NCI-H82 treated with DMSO at 0.1 percent for 48 hours (cell line): ENCODE measurements around the gene UBE2D2.
"Not testable (repeated sequence)": the region's sequence is repeated elsewhere in the genome, so short reads cannot be mapped to it uniquely, and the experiment has no call there.

Experiments
- DNase-seq: peaks from one replicate; lab custom pipeline; 2025; ENCODE audit not compliant: unreplicated experiment; lab: John Stamatoyannopoulos, UW

Gene UBE2D2

GRCh38 chr5:139578325-139578724 is 17.2 kb downstream of the UBE2D2 start:
- DNase-seq = no peak

- not testable (repeated sequence) for DNase-seq
Measured at GRCh38 chr5:139582181-139582580, 21.0 kb downstream of the UBE2D2 start.

GRCh38 chr5:139584137-139584536 is 23.0 kb downstream of the UBE2D2 start:
- DNase-seq = no peak

- DNase-seq = not testable (repeated sequence)
Measured at GRCh38 chr5:139588116-139588515, 27.0 kb downstream of the UBE2D2 start.

GRCh38 chr5:139588962-139589361 is 27.8 kb downstream of the UBE2D2 start:
- no peak for DNase-seq

- no peak for DNase-seq
Measured at GRCh38 chr5:139592289-139592688, 31.1 kb downstream of the UBE2D2 start.

- DNase-seq = not testable (repeated sequence)
Measured at GRCh38 chr5:139593076-139593475, 31.9 kb downstream of the UBE2D2 start.

GRCh38 chr5:139593716-139594319 is 32.7 kb downstream of the UBE2D2 start:
- DNase-seq = no peak

- no peak for DNase-seq
Measured at GRCh38 chr5:139597134-139597533, 36.0 kb downstream of the UBE2D2 start.

GRCh38 chr5:139598601-139598965 is 37.4 kb downstream of the UBE2D2 start:
- not testable (repeated sequence) for DNase-seq

- no peak for DNase-seq
Measured at GRCh38 chr5:139600336-139600949, 39.3 kb downstream of the UBE2D2 start.

GRCh38 chr5:139601429-139601828 is 40.3 kb downstream of the UBE2D2 start:
- no peak for DNase-seq

GRCh38 chr5:139601948-139602347 is 40.8 kb downstream of the UBE2D2 start:
- not testable (repeated sequence) for DNase-seq

GRCh38 chr5:139605887-139606286 is 44.7 kb downstream of the UBE2D2 start:
- DNase-seq = no peak

- DNase-seq = no peak
Measured at GRCh38 chr5:139611703-139612584, 50.8 kb downstream of the UBE2D2 start.

GRCh38 chr5:139619861-139620260 is 58.7 kb downstream of the UBE2D2 start:
- DNase-seq = no peak

- not testable (repeated sequence) for DNase-seq
Measured at GRCh38 chr5:139625398-139625797, 64.3 kb downstream of the UBE2D2 start.

GRCh38 chr5:139630855-139631254 is 69.7 kb downstream of the UBE2D2 start:
- DNase-seq = no peak

- no peak for DNase-seq
Measured at GRCh38 chr5:139631520-139632165, 70.5 kb downstream of the UBE2D2 start.

- peak; percentile 71 for DNase-seq
Measured at GRCh38 chr5:139633295-139634027, 72.3 kb downstream of the UBE2D2 start.

- DNase-seq = no peak
Measured at GRCh38 chr5:139634028-139634325, 72.8 kb downstream of the UBE2D2 start.
